ENCODE measurements around the gene GCH1.

GCH1 gene

DNA sequence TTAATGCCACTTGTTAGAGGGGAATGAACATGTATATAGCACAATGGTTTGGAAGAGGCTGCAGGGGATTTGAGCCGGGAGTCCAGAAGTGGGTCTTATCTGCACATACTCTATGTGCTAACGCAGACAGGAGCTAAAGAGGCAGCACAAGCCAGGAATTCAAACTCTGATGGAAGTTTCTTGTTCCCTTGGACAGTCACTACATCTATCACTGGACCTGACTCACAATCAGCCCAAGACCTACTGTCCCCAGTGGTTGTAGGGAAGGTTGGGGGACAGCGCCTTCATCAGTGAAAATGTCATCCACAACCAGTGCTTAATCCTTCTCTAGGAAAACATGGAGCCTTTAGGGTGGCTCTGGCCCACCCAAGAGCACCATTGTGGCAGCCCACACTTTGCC, 107.8 kb downstream of the GCH1 start:
- TF ChIP-seq, protein P1, sequence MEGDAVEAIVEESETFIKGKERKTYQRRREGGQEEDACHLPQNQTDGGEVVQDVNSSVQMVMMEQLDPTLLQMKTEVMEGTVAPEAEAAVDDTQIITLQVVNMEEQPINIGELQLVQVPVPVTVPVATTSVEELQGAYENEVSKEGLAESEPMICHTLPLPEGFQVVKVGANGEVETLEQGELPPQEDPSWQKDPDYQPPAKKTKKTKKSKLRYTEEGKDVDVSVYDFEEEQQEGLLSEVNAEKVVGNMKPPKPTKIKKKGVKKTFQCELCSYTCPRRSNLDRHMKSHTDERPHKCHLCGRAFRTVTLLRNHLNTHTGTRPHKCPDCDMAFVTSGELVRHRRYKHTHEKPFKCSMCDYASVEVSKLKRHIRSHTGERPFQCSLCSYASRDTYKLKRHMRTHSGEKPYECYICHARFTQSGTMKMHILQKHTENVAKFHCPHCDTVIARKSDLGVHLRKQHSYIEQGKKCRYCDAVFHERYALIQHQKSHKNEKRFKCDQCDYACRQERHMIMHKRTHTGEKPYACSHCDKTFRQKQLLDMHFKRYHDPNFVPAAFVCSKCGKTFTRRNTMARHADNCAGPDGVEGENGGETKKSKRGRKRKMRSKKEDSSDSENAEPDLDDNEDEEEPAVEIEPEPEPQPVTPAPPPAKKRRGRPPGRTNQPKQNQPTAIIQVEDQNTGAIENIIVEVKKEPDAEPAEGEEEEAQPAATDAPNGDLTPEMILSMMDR (IDR thresholded peaks at IDR 0.05; ENCODE audit: insufficient read depth, low read length, poor library complexity, severe bottlenecking), result no peak

DNA sequence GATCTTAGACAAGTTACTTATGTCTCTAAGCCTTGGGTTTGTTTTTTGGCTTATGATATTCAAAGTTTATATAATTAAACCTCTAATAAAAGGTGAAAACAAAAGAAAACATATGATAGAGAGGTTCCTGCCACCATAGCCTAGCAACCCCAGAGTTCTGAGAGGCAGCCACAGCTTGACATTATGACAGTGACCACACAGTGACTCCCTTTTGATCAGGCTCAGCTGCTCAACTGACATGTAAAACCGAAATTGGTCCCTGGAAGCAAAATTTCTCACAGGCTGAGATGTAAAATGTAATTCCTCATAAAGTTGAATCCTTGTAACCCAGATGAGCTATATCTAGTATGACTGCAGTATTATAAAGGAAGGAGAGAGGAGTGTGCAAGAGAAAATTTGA, 108.5 kb downstream of the GCH1 start:
- TF ChIP-seq, protein P1 (IDR thresholded peaks at IDR 0.05; ENCODE audit: insufficient read depth, low read length, poor library complexity, severe bottlenecking), result no peak
- no peaks in the 10 kb centered on the region for H3K36me3 ChIP-seq (ENCODE audit: control insufficient read depth, insufficient read depth, low read length)
- H3K4me3 ChIP-seq (replicated peaks; ENCODE audit: low read depth, low read length), result no peak overlapping the region
- H3K27me3 ChIP-seq (replicated peaks; ENCODE audit: control insufficient read depth, insufficient read depth, low read length), result no peaks in the 10 kb centered on the region; the same call in 1 of the 2 replicates
- no peak for DNase-seq (ENCODE audit: extremely low read depth, insufficient read length)

More for the DNA sequence above, 107.8 kb downstream of the GCH1 start:
- H3K4me3 ChIP-seq (replicated peaks; ENCODE audit: low read depth, low read length), result no peak overlapping the region
- no peak for DNase-seq (ENCODE audit: extremely low read depth, insufficient read length)
- H3K36me3 ChIP-seq (ENCODE audit: control insufficient read depth, insufficient read depth, low read length), result no peaks in the 10 kb centered on the region
- H3K27me3 ChIP-seq (replicated peaks; ENCODE audit: control insufficient read depth, insufficient read depth, low read length), result no peaks in the 10 kb centered on the region; the same call in 1 of the 2 replicates

DNA sequence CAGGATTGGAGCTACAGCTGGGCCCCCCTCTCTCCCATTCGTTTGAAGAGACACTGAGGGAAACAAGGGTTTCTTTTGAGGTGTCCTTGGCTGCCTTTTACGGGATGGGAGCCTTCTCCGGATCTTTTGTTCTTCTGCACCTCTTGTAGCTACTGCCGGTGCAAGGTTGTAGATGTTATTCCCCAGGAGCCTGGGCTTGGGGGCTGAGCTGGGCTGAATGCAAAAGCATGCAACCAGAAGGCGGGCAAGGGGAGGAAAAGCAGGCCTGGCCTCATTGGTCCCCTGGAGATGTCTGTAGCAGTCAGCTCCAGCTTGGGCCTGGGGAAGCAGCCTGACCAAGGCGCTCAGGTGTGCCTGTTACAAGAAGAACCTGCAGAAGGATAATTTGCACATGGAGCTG, 110.3 kb downstream of the GCH1 start:
- no peak for DNase-seq (ENCODE audit: extremely low read depth, insufficient read length)
- Histone ChIP-seq H3K4me3 (replicated peaks; ENCODE audit: low read depth, low read length) (no peak overlapping the region), H3K27me3 (replicated peaks; ENCODE audit: control insufficient read depth, insufficient read depth, low read length) (no peaks in the 10 kb centered on the region; the same call in 1 of the 2 replicates), H3K36me3 (ENCODE audit: control insufficient read depth, insufficient read depth, low read length) (no peaks in the 10 kb centered on the region)
- TF ChIP-seq, protein P1 (IDR thresholded peaks at IDR 0.05; ENCODE audit: insufficient read depth, low read length, poor library complexity, severe bottlenecking), result no peak

All from GM06990 (cell line).